Measurements from ENCODE around the gene YTHDC2.

- TF ChIP-seq POLR2A (IDR thresholded peaks at IDR 0.05; ENCODE audit: low read depth, low read length), result no peak
- TF ChIP-seq TAF1 (IDR thresholded peaks at IDR 0.05; ENCODE audit: borderline replicate concordance, low read depth, low read length), result no peak
- no peak for TF ChIP-seq POLR2AphosphoS5 (IDR thresholded peaks at IDR 0.05; ENCODE audit: low read depth, low read length)
These were observed 100.7 kb downstream of the YTHDC2 start for GRCh38 chr5:113614191-113614590.
